Measurements from ENCODE around the gene BICD2. TPM values are rescaled to one million over a fixed set of nuclear protein-coding genes. Genes with fewer than 3 reads are reported as not detected.

The BICD2 gene
- total and polyA plus RNA-seq, 4 donors = 2.5 to 16.0 (median 11.2) TPM

GRCh38 chr9:92716557-92716956 lies 48.1 kb downstream of the BICD2 start:
- peak; percentile 84 for DNase-seq (ENCODE audit: low spot score)
- Histone ChIP-seq H3K4me3 (ENCODE audit: low read depth in 1 of 3, low read length in 3 of 3) (no peak overlapping the region), H3K9ac (ENCODE audit: low read depth in 1 of 2, low read length in 2 of 2) (no peak overlapping the region), H3K27ac (ENCODE audit: low read depth in 1 of 2, low read length in 2 of 2) (no peak overlapping the region), H3K27me3 (ENCODE audit: control insufficient read depth in 4 of 4, insufficient read depth in 4 of 4, low read length in 3 of 4) (no peaks in the 10 kb centered on the region), H3K4me1 (ENCODE audit: control insufficient read depth in 4 of 4, insufficient read depth in 4 of 4, low read length in 3 of 4) (peaks cover 0 to 4% (median 0%) of the 10 kb centered on the region in 4 donors), H3K9me3 (ENCODE audit: control insufficient read depth in 4 of 4, low read length in 3 of 4) (no peaks in the 10 kb centered on the region), H3K36me3 (ENCODE audit: control insufficient read depth in 4 of 4, insufficient read depth in 3 of 4, low read depth in 1 of 4, low read length in 3 of 4) (peaks cover 15 to 74% (median 42%) of the 10 kb centered on the region in 4 donors)
- peak; percentile 75 to 88 for TF ChIP-seq RAD21 (IDR thresholded peaks at IDR 0.05)
- TF ChIP-seq HNF4G (IDR thresholded peaks at IDR 0.05) = no peak
- TF ChIP-seq CTCF (IDR thresholded peaks at IDR 0.05; ENCODE audit: low read depth, low read length, missing input control) = peak; percentile 77
- WGBS = 35% methylated on average over 4 of the region's 4 CpGs

GRCh38 chr9:92715488-92716231 lies 49.0 kb downstream of the BICD2 start:
- H3K4me1 ChIP-seq (ENCODE audit: control insufficient read depth in 4 of 4, insufficient read depth in 4 of 4, low read length in 3 of 4) = peaks cover 0 to 4% (median 0%) of the 10 kb centered on the region in 4 donors
- no peaks in the 10 kb centered on the region for H3K9me3 ChIP-seq (ENCODE audit: control insufficient read depth in 4 of 4, low read length in 3 of 4)
- H3K36me3 ChIP-seq (ENCODE audit: control insufficient read depth in 4 of 4, insufficient read depth in 3 of 4, low read depth in 1 of 4, low read length in 3 of 4) = peaks cover 15 to 66% (median 42%) of the 10 kb centered on the region in 4 donors
- no peaks in the 10 kb centered on the region for H3K27me3 ChIP-seq (ENCODE audit: control insufficient read depth in 4 of 4, insufficient read depth in 4 of 4, low read length in 3 of 4)
- DNase-seq (ENCODE audit: low spot score) = peak; percentile 30
- no peak overlapping the region for H3K9ac ChIP-seq (ENCODE audit: low read depth in 1 of 2, low read length in 2 of 2)
- 82% methylated on average over 17 of the region's 17 CpGs for WGBS
- no peak overlapping the region for H3K27ac ChIP-seq (ENCODE audit: low read depth in 1 of 2, low read length in 2 of 2)
- TF ChIP-seq FOXA2 (IDR thresholded peaks at IDR 0.05) (no peak), HNF4A (conservative IDR thresholded peaks at IDR 0.05) (no peak), REST (IDR thresholded peaks at IDR 0.05) (no peak), GABPA (IDR thresholded peaks at IDR 0.05 in 1 of 2, conservative IDR thresholded peaks at IDR 0.05 in 1 of 2) (no peak)
- no peak overlapping the region for H3K4me3 ChIP-seq (ENCODE audit: low read depth in 1 of 3, low read length in 3 of 3)

- peaks cover 0 to 4% (median 0%) of the 10 kb centered on the region in 4 donors for H3K4me1 ChIP-seq (ENCODE audit: control insufficient read depth in 4 of 4, insufficient read depth in 4 of 4, low read length in 3 of 4)
- no peak overlapping the region for H3K9ac ChIP-seq (ENCODE audit: low read depth in 1 of 2, low read length in 2 of 2)
- H3K27ac ChIP-seq (ENCODE audit: low read depth in 1 of 2, low read length in 2 of 2) = no peak overlapping the region
- peak; percentile 28 for DNase-seq (ENCODE audit: low spot score)
- 96% methylated on average over 34 of the region's 34 CpGs for WGBS
- no peak overlapping the region for H3K4me3 ChIP-seq (ENCODE audit: low read depth in 1 of 3, low read length in 3 of 3)
- no peaks in the 10 kb centered on the region for H3K27me3 ChIP-seq (ENCODE audit: control insufficient read depth in 4 of 4, insufficient read depth in 4 of 4, low read length in 3 of 4)
- H3K36me3 ChIP-seq (ENCODE audit: control insufficient read depth in 4 of 4, insufficient read depth in 3 of 4, low read depth in 1 of 4, low read length in 3 of 4) = peaks cover 15 to 63% (median 41%) of the 10 kb centered on the region in 4 donors
- no peak for TF ChIP-seq GABPA (IDR thresholded peaks at IDR 0.05 in 1 of 2, conservative IDR thresholded peaks at IDR 0.05 in 1 of 2)
- no peak for TF ChIP-seq EGR1 (IDR thresholded peaks at IDR 0.05; ENCODE audit: low read depth in 2 of 2)
- no peak for TF ChIP-seq RAD21 (IDR thresholded peaks at IDR 0.05)
- no peak for TF ChIP-seq YY1 (IDR thresholded peaks at IDR 0.05)
- TF ChIP-seq FOXA2 (IDR thresholded peaks at IDR 0.05) = no peak
- H3K9me3 ChIP-seq (ENCODE audit: control insufficient read depth in 4 of 4, low read length in 3 of 4) = no peaks in the 10 kb centered on the region
These were observed 49.7 kb downstream of the BICD2 start for GRCh38 chr9:92714787-92715487.
